Measurements from ENCODE around the gene MAJIN.
A peak's percentile ranks its signal among the peaks of the same experiment; 100 is the strongest.
"Not testable (repeated sequence)": the region's sequence is repeated elsewhere in the genome, so short reads cannot be mapped to it uniquely, and the experiment has no call there.

MAJIN gene

GRCh38 chr11:64971421-64972233, at the start of gene MAJIN:
Gene MAJIN (minus strand): TSS chr11:64972108. CDS start chr11:64959405, 12,703 bp downstream.
- DNase-seq (ENCODE audit: insufficient read length, low spot score) = no peak
- no peak for TF ChIP-seq POLR2A (IDR thresholded peaks at IDR 0.05; ENCODE audit: low read depth, low read length)
- FAIRE-seq = no peak

- DNase-seq (ENCODE audit: insufficient read length, low spot score) (no peak), FAIRE-seq (no peak)
- TF ChIP-seq POLR2A (IDR thresholded peaks at IDR 0.05; ENCODE audit: low read depth, low read length) = no peak
Measured at GRCh38 chr11:65021509-65021908, 49.6 kb upstream of the MAJIN start.

GRCh38 chr11:65021003-65021402, 49.1 kb upstream of the MAJIN start:
- DNase-seq (ENCODE audit: insufficient read length, low spot score) = no peak

GRCh38 chr11:65019824-65020223, 47.9 kb upstream of the MAJIN start:
- no peak for FAIRE-seq
- no peak for DNase-seq (ENCODE audit: insufficient read length, low spot score)
- TF ChIP-seq POLR2A (IDR thresholded peaks at IDR 0.05; ENCODE audit: low read depth, low read length) = no peak

More at GRCh38 chr11:65021003-65021402, 49.1 kb upstream of the MAJIN start:
- no peak for TF ChIP-seq POLR2A (IDR thresholded peaks at IDR 0.05; ENCODE audit: low read depth, low read length)
- FAIRE-seq = no peak

- FAIRE-seq (no peak), DNase-seq (ENCODE audit: insufficient read length, low spot score) (no peak)
- no peak for TF ChIP-seq POLR2A (IDR thresholded peaks at IDR 0.05; ENCODE audit: low read depth, low read length)
Measured at GRCh38 chr11:65017937-65018336, 46.0 kb upstream of the MAJIN start.

GRCh38 chr11:65016705-65017104, 44.8 kb upstream of the MAJIN start:
- no peak for DNase-seq (ENCODE audit: insufficient read length, low spot score)
- no peak for FAIRE-seq
- TF ChIP-seq POLR2A (IDR thresholded peaks at IDR 0.05; ENCODE audit: low read depth, low read length) = no peak

- FAIRE-seq (no peak), DNase-seq (ENCODE audit: insufficient read length, low spot score) (no peak)
- TF ChIP-seq POLR2A (IDR thresholded peaks at IDR 0.05; ENCODE audit: low read depth, low read length) = no peak
Measured at GRCh38 chr11:65014726-65015227, 42.9 kb upstream of the MAJIN start.

- FAIRE-seq (no peak), DNase-seq (ENCODE audit: insufficient read length, low spot score) (peak; percentile 83)
- peak; percentile 25; the same call in 1 of the 2 replicates for TF ChIP-seq POLR2A (IDR thresholded peaks at IDR 0.05; ENCODE audit: low read depth, low read length)
Measured at GRCh38 chr11:65013888-65014725, 42.2 kb upstream of the MAJIN start, which contains the start of gene ARL2. Gene ARL2 (plus strand): TSS chr11:65014160. CDS start chr11:65014208, 48 bp downstream.

- DNase-seq (ENCODE audit: insufficient read length, low spot score) (peak; percentile 90), FAIRE-seq (no peak)
- peak; percentile 43; the same call in 1 of the 2 replicates for TF ChIP-seq POLR2A (IDR thresholded peaks at IDR 0.05; ENCODE audit: low read depth, low read length)
Measured at GRCh38 chr11:65013130-65013887, 41.4 kb upstream of the MAJIN start.

GRCh38 chr11:65008873-65009272, 37.0 kb upstream of the MAJIN start:
- DNase-seq (ENCODE audit: insufficient read length, low spot score) (no peak), FAIRE-seq (no peak)
- no peak for TF ChIP-seq POLR2A (IDR thresholded peaks at IDR 0.05; ENCODE audit: low read depth, low read length)

- 0 out of 2 replicates have a peak, but pooled peaks have one; percentile 12 for TF ChIP-seq POLR2A (IDR thresholded peaks at IDR 0.05; ENCODE audit: low read depth, low read length)
- DNase-seq (ENCODE audit: insufficient read length, low spot score) (no peak), FAIRE-seq (no peak)
Measured at GRCh38 chr11:65008016-65008415, 36.1 kb upstream of the MAJIN start.

- FAIRE-seq = not testable (repeated sequence)
Measured at GRCh38 chr11:65003968-65004367, 32.1 kb upstream of the MAJIN start.

GRCh38 chr11:65003282-65003681, 31.4 kb upstream of the MAJIN start:
- FAIRE-seq (no peak), DNase-seq (ENCODE audit: insufficient read length, low spot score) (no peak)
- no peak for TF ChIP-seq POLR2A (IDR thresholded peaks at IDR 0.05; ENCODE audit: low read depth, low read length)

More at GRCh38 chr11:65003968-65004367, 32.1 kb upstream of the MAJIN start:
- DNase-seq (ENCODE audit: insufficient read length, low spot score) = not testable (repeated sequence)
